Astrocyte of the cerebellum (primary cell): Measurements from ENCODE around the gene CD3G.

ENCODE experiments used
- DNase-seq: peaks from one replicate; pipeline ENCODE4 v3.0.0-alpha.2; 2011; ENCODE audit warnings: low read depth
- H3K4me3 ChIP-seq: 2 replicates; pipeline ENCODE4 v1.5.1; 2011; ENCODE audit warnings: mild to moderate bottlenecking, low read depth, low read length, moderate library complexity
- CTCF ChIP-seq: IDR thresholded peaks from 2 replicates; pipeline ENCODE4 v1.5.1; 2012; ENCODE audit warnings: low read length, low read depth, moderate library complexity, mild to moderate bottlenecking; ENCODE audit errors: missing control alignments
- in situ Hi-C: cut with HindIII; loops from 2 replicates; pipeline ENCODE4 v1.10.0; 2017; ENCODE audit warnings: low sequenced_read_pairs

Gene CD3G

GRCh38 chr11:118313242-118313641, 30.9 kb upstream of the CD3G start:
- no peak for DNase-seq
- no peak overlapping the region for H3K4me3 ChIP-seq
- in situ Hi-C loops: no loop called here
- no peak for TF ChIP-seq CTCF

- no peak for TF ChIP-seq CTCF
- H3K4me3 ChIP-seq: no peak overlapping the region
- in situ Hi-C loops: no loop called here
- DNase-seq: no peak
Observed at GRCh38 chr11:118314988-118315411, 29.1 kb upstream of the CD3G start.

- in situ Hi-C loops: no loop called here
- DNase-seq: no peak
- no peak for TF ChIP-seq CTCF
Observed at GRCh38 chr11:118318124-118318523, 26.0 kb upstream of the CD3G start.

GRCh38 chr11:118318581-118319336, 25.4 kb upstream of the CD3G start:
- DNase-seq: no peak
- in situ Hi-C loops: no loop called here
- TF ChIP-seq CTCF: no peak
- H3K4me3 ChIP-seq: no peak overlapping the region

More at GRCh38 chr11:118318124-118318523, 26.0 kb upstream of the CD3G start:
- no peak overlapping the region for H3K4me3 ChIP-seq

GRCh38 chr11:118319337-118319707, 24.8 kb upstream of the CD3G start:
- TF ChIP-seq CTCF: no peak
- no peak overlapping the region for H3K4me3 ChIP-seq
- no peak for DNase-seq
- in situ Hi-C loops: no loop called here

GRCh38 chr11:118320515-118320914, 23.6 kb upstream of the CD3G start:
- DNase-seq: no peak
- TF ChIP-seq CTCF: no peak
- no peak overlapping the region for H3K4me3 ChIP-seq
- in situ Hi-C loops: no loop called here
